HPDE6-E6E7 (cell line): ENCODE results near the gene FUZ.

Source experiments
- DNase-seq: peaks from one replicate; pipeline ENCODE4 v3.0.0; 2011; ENCODE audit warnings: missing footprints; ENCODE audit errors: extremely low spot score

Gene FUZ

GRCh38 chr19:49851456-49852259 is 38.6 kb upstream of the FUZ start:
- DNase-seq = no peak

GRCh38 chr19:49850487-49851342 is 37.6 kb upstream of the FUZ start, which contains the start of gene PTOV1:
PTOV1 (plus strand) TSS chr19:49851159.
- peak; percentile 97 for DNase-seq

- no peak for DNase-seq
Observed at GRCh38 chr19:49850221-49850486, 37.1 kb upstream of the FUZ start.

GRCh38 chr19:49849433-49850220 is 36.5 kb upstream of the FUZ start:
- DNase-seq = no peak

- no peak for DNase-seq
Observed at GRCh38 chr19:49848938-49849337, 35.8 kb upstream of the FUZ start.

GRCh38 chr19:49847731-49848696 is 34.9 kb upstream of the FUZ start:
- DNase-seq = no peak

GRCh38 chr19:49846408-49846807 is 33.3 kb upstream of the FUZ start:
- no peak for DNase-seq

GRCh38 chr19:49845414-49845813 is 32.3 kb upstream of the FUZ start:
- DNase-seq = no peak

- no peak for DNase-seq
Observed at GRCh38 chr19:49844138-49845095, 31.3 kb upstream of the FUZ start.

- no peak for DNase-seq
Observed at GRCh38 chr19:49843265-49843664, 30.2 kb upstream of the FUZ start.

GRCh38 chr19:49840736-49841249 is 27.7 kb upstream of the FUZ start:
- no peak for DNase-seq

- no peak for DNase-seq
Observed at GRCh38 chr19:49840321-49840720, 27.2 kb upstream of the FUZ start.

GRCh38 chr19:49839713-49840112 is 26.6 kb upstream of the FUZ start:
- DNase-seq = no peak

GRCh38 chr19:49838885-49839588 is 25.9 kb upstream of the FUZ start:
- DNase-seq = no peak

- DNase-seq = no peak
Observed at GRCh38 chr19:49837425-49837824, 24.3 kb upstream of the FUZ start.

- no peak for DNase-seq
Observed at GRCh38 chr19:49837009-49837310, 23.9 kb upstream of the FUZ start.

GRCh38 chr19:49836176-49837008 is 23.3 kb upstream of the FUZ start:
- no peak for DNase-seq

- DNase-seq = no peak
Observed at GRCh38 chr19:49835562-49835961, 22.5 kb upstream of the FUZ start.
